A549 (cell line): ENCODE results near the gene GRK6.

Source experiments
- CHD2 ChIP-seq: fragments of 150-350 bp; IDR thresholded peaks from 2 replicates; pipeline ENCODE4 v1.6.1; 2014; ENCODE audit warnings: low read length; ENCODE audit not compliant: partially characterized antibody
- CTCF ChIP-seq: fragments of >200 bp; sonication (Bioruptor Twin); formaldehyde crosslinking; IDR thresholded peaks from 3 replicates; pipeline ENCODE4 v1.5.1; 2016
- EP300 ChIP-seq, 2 experiments: fragments of >200 bp; sonication (Bioruptor Twin); formaldehyde crosslinking; IDR thresholded peaks; 2 replicates in 1 of 2; 3 replicates in 1 of 2; pipeline ENCODE4 v1.6.1; 2016 to 2017
- POLR2A ChIP-seq: IDR thresholded peaks from 2 replicates; pipeline ENCODE4 v1.6.1; 2012; ENCODE audit warnings: mild to moderate bottlenecking, low read length
- POLR2AphosphoS2 ChIP-seq: conservative IDR thresholded peaks from 2 replicates; pipeline ENCODE4 v1.6.1; 2012; ENCODE audit warnings: low read length, improper control_type of control experiment, inconsistent platforms
- RAD21 ChIP-seq, 2 experiments: fragments of >200 bp in 1 of 2; sonication (Bioruptor Twin) in 1 of 2; formaldehyde crosslinking in 1 of 2; IDR thresholded peaks in 1 of 2; conservative IDR thresholded peaks in 1 of 2; 2 replicates in 1 of 2; 3 replicates in 1 of 2; pipeline ENCODE4 v1.6.1; 2012 to 2018; ENCODE audit warnings: inconsistent platforms in 1 of 2
- RFX5 ChIP-seq: fragments of 450-650 bp; IDR thresholded peaks from 2 replicates; pipeline ENCODE4 v1.7.1; 2014; ENCODE audit warnings: antibody characterized with exemption, mild to moderate bottlenecking, moderate library complexity
- SMC3 ChIP-seq: fragments of >200 bp; sonication (Bioruptor Twin); formaldehyde crosslinking; IDR thresholded peaks from 3 replicates; pipeline ENCODE4 v1.6.1; 2018; ENCODE audit warnings: inconsistent platforms
- TP53 ChIP-seq: fragments of 250-450 bp; sonication (Bioruptor Pico); IDR thresholded peaks from 2 replicates; pipeline ENCODE4 v1.5.0; 2021; ENCODE audit warnings: mild to moderate bottlenecking, moderate library complexity
- ZFP36 ChIP-seq: fragments of 450-650 bp; IDR thresholded peaks from 2 replicates; pipeline ENCODE4 v1.6.1; 2014; ENCODE audit warnings: borderline replicate concordance; ENCODE audit not compliant: partially characterized antibody
- TF ChIP-seq, protein P1 (sequence below): fragments of 450-650 bp; IDR thresholded peaks from 2 replicates; pipeline ENCODE4 v1.6.1; 2014; ENCODE audit warnings: antibody characterized with exemption
- TF ChIP-seq, protein P2 (sequence below): IDR thresholded peaks from 2 replicates; pipeline ENCODE4 v1.6.1; 2012
- TF ChIP-seq, protein P3 (sequence below): fragments of 250-450 bp; sonication (Bioruptor Pico); IDR thresholded peaks from 2 replicates; pipeline ENCODE4 v1.5.0; 2020; ENCODE audit warnings: low read depth, mild to moderate bottlenecking, moderate library complexity
- TF ChIP-seq, protein P4 (sequence below): fragments of 150-350 bp; IDR thresholded peaks from 2 replicates; pipeline ENCODE4 v1.6.1; 2014; ENCODE audit warnings: low read depth, mild to moderate bottlenecking, low read length

- TF ChIP-seq RAD21 (conservative IDR thresholded peaks at IDR 0.05 in 1 of 2, IDR thresholded peaks at IDR 0.05 in 1 of 2) = no peak
- TF ChIP-seq ZFP36 = no peak
- no peak for TF ChIP-seq EP300 (IDR thresholded peaks at IDR 0.05)
- TF ChIP-seq CTCF = no peak
- no peak for TF ChIP-seq RFX5
- TF ChIP-seq, protein P1, sequence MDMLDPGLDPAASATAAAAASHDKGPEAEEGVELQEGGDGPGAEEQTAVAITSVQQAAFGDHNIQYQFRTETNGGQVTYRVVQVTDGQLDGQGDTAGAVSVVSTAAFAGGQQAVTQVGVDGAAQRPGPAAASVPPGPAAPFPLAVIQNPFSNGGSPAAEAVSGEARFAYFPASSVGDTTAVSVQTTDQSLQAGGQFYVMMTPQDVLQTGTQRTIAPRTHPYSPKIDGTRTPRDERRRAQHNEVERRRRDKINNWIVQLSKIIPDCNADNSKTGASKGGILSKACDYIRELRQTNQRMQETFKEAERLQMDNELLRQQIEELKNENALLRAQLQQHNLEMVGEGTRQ = no peak
- no peak for TF ChIP-seq TP53 (CRISPR knock-in tag)
- no peak for TF ChIP-seq POLR2A
- TF ChIP-seq, protein P2, sequence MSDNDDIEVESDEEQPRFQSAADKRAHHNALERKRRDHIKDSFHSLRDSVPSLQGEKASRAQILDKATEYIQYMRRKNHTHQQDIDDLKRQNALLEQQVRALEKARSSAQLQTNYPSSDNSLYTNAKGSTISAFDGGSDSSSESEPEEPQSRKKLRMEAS = no peak
- no peak for TF ChIP-seq SMC3
- TF ChIP-seq POLR2AphosphoS2 = no peak
- TF ChIP-seq, protein P3, sequence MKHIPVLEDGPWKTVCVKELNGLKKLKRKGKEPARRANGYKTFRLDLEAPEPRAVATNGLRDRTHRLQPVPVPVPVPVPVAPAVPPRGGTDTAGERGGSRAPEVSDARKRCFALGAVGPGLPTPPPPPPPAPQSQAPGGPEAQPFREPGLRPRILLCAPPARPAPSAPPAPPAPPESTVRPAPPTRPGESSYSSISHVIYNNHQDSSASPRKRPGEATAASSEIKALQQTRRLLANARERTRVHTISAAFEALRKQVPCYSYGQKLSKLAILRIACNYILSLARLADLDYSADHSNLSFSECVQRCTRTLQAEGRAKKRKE (CRISPR knock-in tag) = no peak
- TF ChIP-seq CHD2 = no peak
- TF ChIP-seq, protein P4, sequence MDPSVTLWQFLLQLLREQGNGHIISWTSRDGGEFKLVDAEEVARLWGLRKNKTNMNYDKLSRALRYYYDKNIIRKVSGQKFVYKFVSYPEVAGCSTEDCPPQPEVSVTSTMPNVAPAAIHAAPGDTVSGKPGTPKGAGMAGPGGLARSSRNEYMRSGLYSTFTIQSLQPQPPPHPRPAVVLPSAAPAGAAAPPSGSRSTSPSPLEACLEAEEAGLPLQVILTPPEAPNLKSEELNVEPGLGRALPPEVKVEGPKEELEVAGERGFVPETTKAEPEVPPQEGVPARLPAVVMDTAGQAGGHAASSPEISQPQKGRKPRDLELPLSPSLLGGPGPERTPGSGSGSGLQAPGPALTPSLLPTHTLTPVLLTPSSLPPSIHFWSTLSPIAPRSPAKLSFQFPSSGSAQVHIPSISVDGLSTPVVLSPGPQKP = no peak
These were observed 33.7 kb upstream of the GRK6 start for GRCh38 chr5:177392765-177393164.
